HUES48 (cell line): ENCODE measurements around the gene NXPH2.
"Not testable (repeated sequence)": the region's sequence is repeated elsewhere in the genome, so short reads cannot be mapped to it uniquely, and the experiment has no call there.

Source experiments
- H3K27ac ChIP-seq: one replicate; pipeline ENCODE4 v1.7.0; 2013; ENCODE audit warnings: low read depth, low read length, inconsistent platforms
- H3K27me3 ChIP-seq: 2 replicates; pipeline ENCODE4 v1.6.1; 2013; ENCODE audit warnings: mild to moderate bottlenecking, low read length; ENCODE audit not compliant: control insufficient read depth, insufficient read depth
- H3K36me3 ChIP-seq: 2 replicates; pipeline ENCODE4 v1.6.1; 2013; ENCODE audit warnings: low read length; ENCODE audit not compliant: control insufficient read depth, insufficient read depth
- H3K4me1 ChIP-seq: 2 replicates; pipeline ENCODE4 v1.6.1; 2013; ENCODE audit warnings: mild to moderate bottlenecking, low read length; ENCODE audit not compliant: control insufficient read depth, insufficient read depth
- H3K4me3 ChIP-seq: 2 replicates; pipeline ENCODE4 v1.5.1; 2013; ENCODE audit warnings: mild to moderate bottlenecking, low read depth, low read length
- H3K9ac ChIP-seq: 2 replicates; pipeline ENCODE4 v1.6.1; 2013; ENCODE audit warnings: mild to moderate bottlenecking, low read depth, low read length, moderate library complexity
- H3K9me3 ChIP-seq: 2 replicates; pipeline ENCODE4 v1.6.1; 2013; ENCODE audit warnings: low read length; ENCODE audit not compliant: control insufficient read depth, insufficient read depth

NXPH2 gene

DNA sequence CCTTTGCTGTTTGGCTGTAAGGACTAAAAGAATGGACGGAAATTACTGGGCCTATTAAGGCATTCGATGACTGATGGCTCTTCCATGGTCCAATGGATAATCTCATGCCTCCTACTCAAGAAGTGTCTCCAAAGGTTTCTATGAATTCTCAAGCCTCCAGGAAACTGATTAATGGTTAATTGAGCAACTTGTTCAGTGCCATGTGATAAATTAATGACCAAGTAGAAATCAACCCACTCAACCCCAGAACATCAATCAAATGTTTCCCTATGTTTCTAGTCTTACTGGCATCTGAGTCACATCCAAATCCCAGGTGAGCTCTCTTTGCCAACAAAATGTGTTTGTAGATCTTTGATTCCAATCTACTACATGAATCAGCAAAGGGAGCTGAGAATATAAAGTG, 103.6 kb downstream of the NXPH2 start:
- H3K27ac ChIP-seq, result no peak overlapping the region
- no peaks in the 10 kb centered on the region for H3K9me3 ChIP-seq
- no peak overlapping the region for H3K4me3 ChIP-seq
- peaks cover 11% of the 10 kb centered on the region for H3K4me1 ChIP-seq
- no peaks in the 10 kb centered on the region for H3K36me3 ChIP-seq
- H3K9ac ChIP-seq, result no peak overlapping the region
- H3K27me3 ChIP-seq, result no peaks in the 10 kb centered on the region

DNA sequence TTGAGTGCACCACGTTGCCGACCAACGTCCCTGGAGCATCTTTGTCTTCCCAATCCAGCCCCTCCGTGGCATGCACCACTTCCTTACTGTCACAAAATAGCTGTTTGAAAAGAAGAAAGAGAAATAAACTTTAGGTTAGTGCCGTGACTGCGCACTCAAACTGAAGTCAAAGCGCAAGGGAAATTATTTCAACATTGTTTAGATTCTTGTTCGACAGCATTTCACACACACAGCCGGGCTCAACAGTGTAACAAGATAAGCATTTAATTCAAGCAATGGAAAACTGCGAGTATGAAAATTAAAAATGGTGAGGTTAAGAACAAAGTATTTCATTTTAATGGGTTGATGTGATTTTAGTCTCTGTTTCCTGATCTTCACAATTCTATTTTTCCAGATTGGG, 108.6 kb downstream of the NXPH2 start:
- Histone ChIP-seq H3K9ac (no peak overlapping the region), H3K27me3 (no peaks in the 10 kb centered on the region), H3K4me1 (peaks cover 24% of the 10 kb centered on the region), H3K4me3 (no peak overlapping the region), H3K36me3 (no peaks in the 10 kb centered on the region), H3K27ac (no peak overlapping the region), H3K9me3 (no peaks in the 10 kb centered on the region)

DNA sequence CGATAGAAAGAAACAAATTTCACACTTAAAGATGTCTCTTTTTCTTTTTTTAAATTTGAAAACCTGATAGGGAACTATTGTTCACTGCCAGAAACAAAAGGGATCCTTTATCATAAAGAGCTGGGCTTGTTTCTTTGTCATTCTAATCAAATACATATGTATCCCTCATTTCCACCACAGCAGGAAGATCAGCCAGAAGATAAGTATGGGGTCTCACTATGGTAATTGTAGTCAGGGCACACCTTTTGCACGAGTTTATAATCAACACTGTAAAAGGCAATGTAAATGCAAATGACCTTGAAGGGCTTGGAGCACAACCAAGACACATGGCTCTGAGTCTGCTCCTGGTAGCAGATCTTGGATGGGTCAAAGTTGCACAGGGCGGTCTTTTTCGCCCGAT, 109.5 kb downstream of the NXPH2 start:
- Histone ChIP-seq H3K27me3 (no peaks in the 10 kb centered on the region), H3K27ac (peak overlapping the region; percentile 54), H3K4me3 (no peak overlapping the region; the same call in 1 of the 2 replicates), H3K4me1 (peaks cover 24% of the 10 kb centered on the region), H3K9me3 (no peaks in the 10 kb centered on the region), H3K36me3 (no peaks in the 10 kb centered on the region), H3K9ac (no peak overlapping the region)

DNA sequence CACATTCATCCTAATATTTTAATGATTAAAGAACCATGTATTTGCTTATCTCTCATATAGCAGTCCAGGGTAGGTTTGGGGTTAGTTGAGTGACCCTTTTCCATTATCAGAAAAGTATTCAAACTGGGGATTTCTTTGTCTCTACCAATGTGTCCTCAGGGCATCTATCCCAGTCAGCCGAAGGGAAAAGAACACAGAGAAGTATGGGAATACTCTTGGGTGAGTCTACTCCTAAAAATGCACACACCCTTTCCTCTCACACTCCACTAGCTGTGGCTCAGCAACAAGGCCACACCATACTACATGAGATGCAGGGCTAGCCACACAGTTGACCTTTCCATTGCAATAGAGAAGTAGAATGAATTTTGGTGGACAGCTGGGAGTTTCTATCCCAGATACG, 114.3 kb downstream of the NXPH2 start:
- H3K9ac ChIP-seq, result no peak overlapping the region
- no peaks in the 10 kb centered on the region for H3K27me3 ChIP-seq
- H3K4me1 ChIP-seq, result peaks cover 15% of the 10 kb centered on the region
- H3K27ac ChIP-seq, result no peak overlapping the region
- no peak overlapping the region for H3K4me3 ChIP-seq
- H3K9me3 ChIP-seq, result no peaks in the 10 kb centered on the region
- H3K36me3 ChIP-seq, result no peaks in the 10 kb centered on the region

DNA sequence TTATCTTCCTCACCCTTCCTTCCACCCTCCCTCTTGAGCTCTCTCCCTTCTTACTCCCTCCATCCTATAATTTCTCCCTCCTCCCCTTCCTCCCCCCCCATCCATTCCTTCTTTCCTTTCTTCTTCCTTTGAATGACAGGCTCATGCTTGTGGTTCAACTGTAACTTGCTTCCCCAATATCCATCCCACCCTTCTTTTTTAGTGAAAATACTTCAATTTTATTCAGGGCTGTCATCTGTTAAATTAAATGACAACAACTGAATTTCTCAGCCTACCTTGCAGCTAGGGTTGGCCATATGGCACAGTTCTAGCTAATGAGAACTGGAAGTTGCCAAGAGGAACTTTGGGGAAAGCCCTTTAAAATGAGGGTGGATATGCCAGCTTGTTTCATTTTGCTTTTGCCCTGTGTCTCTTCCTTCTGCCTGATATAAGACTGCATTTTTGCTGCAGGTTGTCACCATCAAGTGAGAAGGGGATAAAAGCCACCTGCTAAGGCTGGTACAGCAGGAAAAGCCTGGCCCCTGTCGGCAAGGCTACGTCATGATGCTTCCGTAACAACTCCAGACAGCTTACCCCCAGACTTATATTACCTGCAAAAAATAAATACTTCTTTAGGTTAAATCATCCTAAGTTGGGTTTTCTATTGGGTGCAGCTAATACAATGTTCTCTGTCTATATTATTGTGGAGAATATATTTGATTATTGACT, 121.8 kb downstream of the NXPH2 start:
- Histone ChIP-seq H3K9ac (no peak overlapping the region), H3K4me3 (no peak overlapping the region), H3K27me3 (no peaks in the 10 kb centered on the region), H3K27ac (no peak overlapping the region), H3K36me3 (no peaks in the 10 kb centered on the region), H3K4me1 (no peaks in the 10 kb centered on the region), H3K9me3 (no peaks in the 10 kb centered on the region)

DNA sequence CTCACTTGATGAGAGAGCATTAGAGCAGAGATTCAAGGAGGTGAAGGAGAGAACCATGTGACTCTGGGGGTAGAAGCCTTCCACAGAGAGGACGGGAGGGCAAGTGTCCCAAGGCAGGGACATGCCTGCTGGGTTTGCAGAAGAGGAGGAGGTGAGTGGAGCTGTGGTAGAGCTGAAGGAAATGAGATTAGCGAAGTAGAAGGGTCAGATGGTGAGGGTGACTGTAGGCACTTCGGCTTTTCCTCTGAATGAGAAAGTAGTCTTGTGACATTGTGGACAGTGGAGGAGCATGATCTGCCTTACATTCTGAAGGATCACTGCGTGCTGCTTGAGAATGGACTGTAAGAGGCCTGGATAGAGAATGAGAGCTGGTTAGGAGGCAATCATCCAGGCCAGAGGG, 126.0 kb downstream of the NXPH2 start:
- Histone ChIP-seq H3K9me3 (no peaks in the 10 kb centered on the region), H3K27me3 (no peaks in the 10 kb centered on the region), H3K4me3 (no peak overlapping the region), H3K36me3 (no peaks in the 10 kb centered on the region), H3K9ac (no peak overlapping the region), H3K4me1 (peaks cover 10% of the 10 kb centered on the region), H3K27ac (no peak overlapping the region)

DNA sequence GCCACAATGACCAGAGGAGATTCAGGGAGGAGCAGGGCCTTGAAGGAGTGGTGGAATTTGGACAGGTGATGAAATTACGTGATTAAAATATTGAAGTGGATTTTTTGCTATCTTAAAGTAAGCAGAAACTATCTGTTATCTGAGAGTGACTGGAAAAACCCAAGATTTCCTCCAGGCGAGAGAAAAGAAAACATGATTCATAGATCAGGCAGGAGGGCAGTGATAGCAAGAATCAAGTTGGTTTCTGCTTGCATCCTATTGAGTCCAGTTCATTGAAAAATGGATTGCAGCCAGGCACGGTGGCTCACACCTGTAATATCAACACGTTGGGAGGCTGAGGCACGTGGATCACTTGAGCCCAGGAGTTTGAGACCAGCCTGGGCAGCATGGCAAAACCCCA, 127.8 kb downstream of the NXPH2 start:
- Histone ChIP-seq H3K4me1 (peaks cover 22% of the 10 kb centered on the region), H3K9ac (no peak overlapping the region), H3K27ac (no peak overlapping the region), H3K27me3 (no peaks in the 10 kb centered on the region), H3K4me3 (no peak overlapping the region), H3K36me3 (no peaks in the 10 kb centered on the region), H3K9me3 (no peaks in the 10 kb centered on the region)

DNA sequence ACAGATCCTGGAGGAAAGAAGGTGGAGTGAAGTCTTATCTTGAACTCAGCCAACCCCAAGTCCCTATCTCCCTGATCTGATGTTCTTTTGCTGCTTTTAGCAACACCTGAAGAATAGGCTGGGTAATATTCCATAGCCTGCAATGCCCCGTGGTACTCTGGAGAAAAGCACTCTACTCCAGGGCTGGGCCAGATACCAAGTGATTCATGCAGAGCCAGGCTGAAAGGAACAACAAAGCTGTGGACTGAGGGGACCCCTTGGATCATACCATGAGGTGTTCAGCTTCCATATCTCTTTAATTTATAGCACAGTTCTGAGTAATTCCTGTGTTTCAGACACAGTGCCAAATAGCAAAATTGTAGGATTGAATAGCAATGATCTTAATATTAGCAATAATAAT, 130.6 kb downstream of the NXPH2 start:
- Histone ChIP-seq H3K4me1 (peaks cover 22% of the 10 kb centered on the region), H3K9ac (no peak overlapping the region), H3K27me3 (no peaks in the 10 kb centered on the region), H3K27ac (no peak overlapping the region), H3K9me3 (no peaks in the 10 kb centered on the region), H3K36me3 (no peaks in the 10 kb centered on the region), H3K4me3 (no peak overlapping the region)

DNA sequence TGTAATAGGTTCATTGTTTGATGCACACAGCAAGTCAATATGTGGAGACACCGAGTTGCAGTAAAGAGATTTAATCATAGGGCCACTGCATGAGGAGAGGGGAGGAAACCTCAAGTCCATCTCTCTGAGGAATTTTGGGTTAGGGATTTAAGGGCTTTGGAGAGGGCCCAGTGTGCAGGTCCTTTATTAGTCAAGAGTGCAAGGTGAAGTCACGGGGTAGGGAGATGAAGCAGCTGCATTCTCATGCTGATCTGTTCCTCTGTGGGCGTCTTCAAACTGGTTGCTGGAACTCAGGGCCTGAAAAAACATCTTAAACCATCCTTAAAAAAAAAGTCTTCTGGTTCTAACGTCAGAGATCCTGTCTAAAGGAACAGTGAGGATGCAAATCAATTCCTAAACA, 131.6 kb downstream of the NXPH2 start:
- Histone ChIP-seq H3K9ac (no peak overlapping the region), H3K4me3 (no peak overlapping the region), H3K4me1 (peaks cover 22% of the 10 kb centered on the region), H3K27me3 (no peaks in the 10 kb centered on the region), H3K9me3 (no peaks in the 10 kb centered on the region), H3K36me3 (no peaks in the 10 kb centered on the region), H3K27ac (no peak overlapping the region)

DNA sequence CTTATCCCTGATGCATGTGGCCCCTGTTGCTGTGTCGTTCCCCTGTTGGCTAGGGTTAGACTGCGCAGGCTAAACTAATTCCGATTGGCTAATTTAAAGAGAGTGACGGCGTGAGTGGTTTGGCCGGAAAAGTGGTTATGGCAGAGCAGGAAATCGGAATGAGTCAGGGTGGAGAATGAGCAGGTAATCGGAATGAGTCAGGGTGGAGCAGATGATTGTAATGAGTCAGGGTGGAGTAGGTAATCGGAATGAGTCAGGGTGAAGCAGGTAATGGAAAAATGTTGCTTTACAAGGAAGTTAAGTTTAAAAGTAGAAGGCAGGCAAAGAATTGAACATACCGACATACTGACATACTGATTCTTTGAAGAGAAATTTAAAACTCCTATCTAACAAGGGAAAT, 135.4 kb downstream of the NXPH2 start:
- not testable (repeated sequence) for H3K9me3 ChIP-seq, H3K4me3 ChIP-seq, H3K27ac ChIP-seq, H3K36me3 ChIP-seq, H3K9ac ChIP-seq, H3K27me3 ChIP-seq
- H3K4me1 ChIP-seq, result peaks cover 18% of the 10 kb centered on the region

DNA sequence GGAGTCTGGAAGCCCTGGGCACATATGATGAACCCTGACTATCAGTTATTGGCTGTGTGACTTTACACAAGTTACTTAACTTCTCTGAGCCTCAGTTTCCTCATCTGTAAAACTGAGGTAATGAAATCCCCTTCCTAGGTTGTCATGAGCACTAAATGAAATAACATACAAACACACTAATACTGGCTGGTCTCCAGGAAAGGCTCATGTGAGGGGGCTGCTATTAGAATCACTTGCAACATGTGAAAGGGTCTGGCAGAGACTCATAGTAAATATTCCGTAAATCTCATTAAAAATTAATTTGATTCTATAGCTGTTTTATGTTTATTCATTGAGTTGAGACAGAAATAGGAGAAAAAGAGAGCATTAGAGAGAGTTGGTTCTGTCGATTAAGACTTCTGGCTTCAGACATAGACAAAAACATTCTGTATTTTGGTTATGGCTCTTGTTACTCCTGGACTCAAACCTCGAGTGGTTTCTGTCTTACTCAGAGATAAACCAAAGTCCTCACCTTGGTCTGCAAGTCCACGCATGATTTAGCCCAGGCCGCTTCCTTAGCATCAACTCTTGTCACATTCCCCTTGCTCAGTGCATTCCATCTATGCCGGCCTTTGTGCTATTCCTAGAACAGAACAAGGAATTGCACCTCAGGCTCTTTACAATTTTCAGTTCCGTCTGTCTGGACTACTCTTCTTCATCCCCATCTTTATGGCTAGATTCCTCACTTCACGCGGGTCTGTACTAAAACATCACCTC, 139.1 kb downstream of the NXPH2 start:
- no peaks in the 10 kb centered on the region for H3K4me1 ChIP-seq
- H3K4me3 ChIP-seq, result no peak overlapping the region
- no peak overlapping the region for H3K27ac ChIP-seq
- H3K27me3 ChIP-seq, result no peaks in the 10 kb centered on the region
- no peak overlapping the region for H3K9ac ChIP-seq
- no peaks in the 10 kb centered on the region for H3K36me3 ChIP-seq
- no peaks in the 10 kb centered on the region for H3K9me3 ChIP-seq
